ENCODE results near the gene IL1R2. TPM values are rescaled to one million over a fixed set of nuclear protein-coding genes. Genes with fewer than 3 reads are reported as not detected.

Gene IL1R2
- total RNA-seq, 2 experiments from 2014 or later = not detected

DNA sequence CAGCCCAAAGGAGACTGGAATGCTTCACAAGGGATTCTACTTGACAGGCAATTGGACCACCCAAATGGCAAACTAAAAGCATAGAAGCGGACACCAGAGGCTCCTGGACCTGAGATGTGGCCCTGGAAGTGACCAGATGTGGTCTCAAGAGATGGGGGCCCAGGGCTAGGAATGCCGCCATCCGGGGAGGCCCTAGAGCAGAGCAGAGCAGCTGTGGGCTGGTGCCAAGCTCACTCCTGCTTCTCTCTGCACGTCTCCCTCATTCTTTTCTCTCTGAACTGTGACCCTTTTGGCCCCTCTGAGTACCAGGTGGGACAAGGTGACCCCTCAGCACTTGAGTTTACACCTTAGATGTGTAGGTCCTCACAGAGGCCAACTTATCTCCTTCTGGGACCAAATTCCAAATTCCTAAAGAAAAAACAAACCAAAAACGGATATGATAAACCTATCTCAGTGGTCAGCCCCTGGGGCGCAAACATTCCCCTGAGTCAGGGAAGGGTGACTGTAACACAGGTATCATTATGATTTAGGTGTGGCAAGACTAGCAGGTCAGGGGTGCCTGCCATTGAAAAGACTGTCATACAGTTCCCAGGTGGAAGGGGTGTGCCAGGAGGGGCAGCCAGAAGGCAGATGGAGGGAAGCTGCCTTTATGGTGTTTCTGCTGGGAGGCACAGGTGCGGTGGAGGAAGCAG is 6.5 kb upstream of the IL1R2 start:
- TF ChIP-seq, protein P1, sequence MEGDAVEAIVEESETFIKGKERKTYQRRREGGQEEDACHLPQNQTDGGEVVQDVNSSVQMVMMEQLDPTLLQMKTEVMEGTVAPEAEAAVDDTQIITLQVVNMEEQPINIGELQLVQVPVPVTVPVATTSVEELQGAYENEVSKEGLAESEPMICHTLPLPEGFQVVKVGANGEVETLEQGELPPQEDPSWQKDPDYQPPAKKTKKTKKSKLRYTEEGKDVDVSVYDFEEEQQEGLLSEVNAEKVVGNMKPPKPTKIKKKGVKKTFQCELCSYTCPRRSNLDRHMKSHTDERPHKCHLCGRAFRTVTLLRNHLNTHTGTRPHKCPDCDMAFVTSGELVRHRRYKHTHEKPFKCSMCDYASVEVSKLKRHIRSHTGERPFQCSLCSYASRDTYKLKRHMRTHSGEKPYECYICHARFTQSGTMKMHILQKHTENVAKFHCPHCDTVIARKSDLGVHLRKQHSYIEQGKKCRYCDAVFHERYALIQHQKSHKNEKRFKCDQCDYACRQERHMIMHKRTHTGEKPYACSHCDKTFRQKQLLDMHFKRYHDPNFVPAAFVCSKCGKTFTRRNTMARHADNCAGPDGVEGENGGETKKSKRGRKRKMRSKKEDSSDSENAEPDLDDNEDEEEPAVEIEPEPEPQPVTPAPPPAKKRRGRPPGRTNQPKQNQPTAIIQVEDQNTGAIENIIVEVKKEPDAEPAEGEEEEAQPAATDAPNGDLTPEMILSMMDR (conservative IDR thresholded peaks at IDR 0.05; ENCODE audit: low read length) = no peak
- no peak for TF ChIP-seq EZH2phosphoT487 (IDR thresholded peaks at IDR 0.05; ENCODE audit: borderline replicate concordance, low read depth, low read length)
- no peak overlapping the region for H3K4me2 ChIP-seq (ENCODE audit: low read length)
- H4K20me1 ChIP-seq (ENCODE audit: insufficient read depth, low read length) = no peaks in the 10 kb centered on the region
- H3K9me2 ChIP-seq (ENCODE audit: insufficient read depth, low read length) = no peaks in the 10 kb centered on the region
- H3K9me3 ChIP-seq (ENCODE audit: low read length) = no peaks in the 10 kb centered on the region
- no peak overlapping the region for H3K4me3 ChIP-seq (ENCODE audit: low read depth, low read length, poor library complexity, severe bottlenecking)
- ChIA-PET POLR2A (no interaction called here), CTCF (ENCODE audit: unreplicated experiment) (no interaction called here)
- no peak overlapping the region for H2AFZ ChIP-seq (ENCODE audit: low read length)
- no peak overlapping the region for H3K27ac ChIP-seq (ENCODE audit: low read depth, low read length, poor library complexity, severe bottlenecking)
- H3K4me1 ChIP-seq (ENCODE audit: insufficient read depth, low read length, poor library complexity, severe bottlenecking) = no peaks in the 10 kb centered on the region
- H3K79me2 ChIP-seq (ENCODE audit: insufficient read depth, low read depth, low read length) = no peaks in the 10 kb centered on the region
- H3K36me3 ChIP-seq (ENCODE audit: insufficient read depth, low read length) = no peaks in the 10 kb centered on the region
- intact Hi-C loops (cut with micrococcal nuclease; ENCODE audit: unreplicated experiment) = no loop called here
- no TSS peak for BruUV-seq (replicated peaks)
- no peak for DNase-seq (ENCODE audit: low spot score)

DNA sequence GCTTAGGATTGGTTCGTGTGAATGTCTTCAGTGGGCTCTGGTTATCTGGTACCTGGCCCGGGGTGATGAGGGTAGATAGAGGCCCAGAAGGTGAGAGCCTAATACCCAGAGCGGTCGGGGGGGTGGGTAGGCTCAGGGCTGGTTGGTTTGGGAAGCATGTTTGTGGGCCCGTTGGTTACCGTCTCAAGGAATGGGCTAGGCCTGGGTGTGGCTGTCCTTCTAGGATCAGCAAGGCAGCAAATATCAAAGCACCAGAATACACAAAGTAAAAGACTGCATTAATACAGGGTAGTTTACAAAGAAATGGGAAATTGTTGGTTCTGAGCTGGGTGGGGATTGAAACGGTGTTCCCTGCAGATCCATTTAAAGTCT is 6.0 kb upstream of the IL1R2 start:
- no peaks in the 10 kb centered on the region for H3K9me2 ChIP-seq (ENCODE audit: insufficient read depth, low read length)
- no peaks in the 10 kb centered on the region for H3K4me1 ChIP-seq (ENCODE audit: insufficient read depth, low read length, poor library complexity, severe bottlenecking)
- H3K36me3 ChIP-seq (ENCODE audit: insufficient read depth, low read length) = no peaks in the 10 kb centered on the region
- H3K79me2 ChIP-seq (ENCODE audit: insufficient read depth, low read depth, low read length) = no peaks in the 10 kb centered on the region
- no TSS peak for BruUV-seq (replicated peaks)
- H3K4me2 ChIP-seq (ENCODE audit: low read length) = no peak overlapping the region
- H3K27ac ChIP-seq (ENCODE audit: low read depth, low read length, poor library complexity, severe bottlenecking) = no peak overlapping the region
- TF ChIP-seq, protein P1 (conservative IDR thresholded peaks at IDR 0.05; ENCODE audit: low read length) = no peak
- TF ChIP-seq EZH2phosphoT487 (IDR thresholded peaks at IDR 0.05; ENCODE audit: borderline replicate concordance, low read depth, low read length) = no peak
- H4K20me1 ChIP-seq (ENCODE audit: insufficient read depth, low read length) = no peaks in the 10 kb centered on the region
- no peak overlapping the region for H3K4me3 ChIP-seq (ENCODE audit: low read depth, low read length, poor library complexity, severe bottlenecking)
- H2AFZ ChIP-seq (ENCODE audit: low read length) = no peak overlapping the region
- DNase-seq (ENCODE audit: low spot score) = no peak
- intact Hi-C loops (cut with micrococcal nuclease; ENCODE audit: unreplicated experiment) = no loop called here
- POLR2A ChIA-PET = no interaction called here
- CTCF ChIA-PET (ENCODE audit: unreplicated experiment) = no interaction called here
- no peaks in the 10 kb centered on the region for H3K9me3 ChIP-seq (ENCODE audit: low read length)

DNA sequence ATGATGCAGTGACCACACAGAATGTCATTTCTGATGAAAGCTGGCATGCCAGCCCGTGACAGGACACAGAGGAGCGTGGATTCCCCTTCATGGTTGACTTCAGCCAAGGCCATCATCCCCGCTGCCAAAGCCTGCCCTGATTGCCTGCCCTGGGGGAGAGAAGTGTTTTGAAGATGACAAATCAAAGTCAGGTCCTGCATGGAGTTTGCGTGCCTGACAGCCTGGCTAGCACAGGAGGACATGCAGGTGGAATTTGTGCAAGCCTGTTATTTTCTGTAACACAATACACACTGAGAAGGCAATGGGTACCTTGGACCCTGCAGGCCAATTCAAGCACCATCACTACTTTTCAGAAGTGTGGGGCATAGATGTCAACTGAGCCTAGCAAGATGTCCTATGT is 5.4 kb upstream of the IL1R2 start:
- H3K27ac ChIP-seq (ENCODE audit: low read depth, low read length, poor library complexity, severe bottlenecking) = no peak overlapping the region
- no peak overlapping the region for H3K4me3 ChIP-seq (ENCODE audit: low read depth, low read length, poor library complexity, severe bottlenecking)
- ChIA-PET CTCF (ENCODE audit: unreplicated experiment) (no interaction called here), POLR2A (no interaction called here)
- H4K20me1 ChIP-seq (ENCODE audit: insufficient read depth, low read length) = no peaks in the 10 kb centered on the region
- no peaks in the 10 kb centered on the region for H3K79me2 ChIP-seq (ENCODE audit: insufficient read depth, low read depth, low read length)
- intact Hi-C loops (cut with micrococcal nuclease; ENCODE audit: unreplicated experiment) = no loop called here
- no peak for DNase-seq (ENCODE audit: low spot score)
- no peaks in the 10 kb centered on the region for H3K4me1 ChIP-seq (ENCODE audit: insufficient read depth, low read length, poor library complexity, severe bottlenecking)
- H2AFZ ChIP-seq (ENCODE audit: low read length) = no peak overlapping the region
- no peak overlapping the region for H3K4me2 ChIP-seq (ENCODE audit: low read length)
- H3K9me2 ChIP-seq (ENCODE audit: insufficient read depth, low read length) = no peaks in the 10 kb centered on the region
- H3K36me3 ChIP-seq (ENCODE audit: insufficient read depth, low read length) = no peaks in the 10 kb centered on the region
- H3K9me3 ChIP-seq (ENCODE audit: low read length) = no peaks in the 10 kb centered on the region
- BruUV-seq (replicated peaks) = no TSS peak
- no peak for TF ChIP-seq EZH2phosphoT487 (IDR thresholded peaks at IDR 0.05; ENCODE audit: borderline replicate concordance, low read depth, low read length)
- TF ChIP-seq, protein P1 (conservative IDR thresholded peaks at IDR 0.05; ENCODE audit: low read length) = no peak

Data from OCI-LY7 (cell line).